Measurements from ENCODE around the gene UPF3A.
"Not testable (repeated sequence)": the region's sequence is repeated elsewhere in the genome, so short reads cannot be mapped to it uniquely, and the experiment has no call there.

The UPF3A gene

GRCh38 chr13:114264313-114264712, 17.1 kb upstream of the UPF3A start:
- not testable (repeated sequence) for DNase-seq

DNA sequence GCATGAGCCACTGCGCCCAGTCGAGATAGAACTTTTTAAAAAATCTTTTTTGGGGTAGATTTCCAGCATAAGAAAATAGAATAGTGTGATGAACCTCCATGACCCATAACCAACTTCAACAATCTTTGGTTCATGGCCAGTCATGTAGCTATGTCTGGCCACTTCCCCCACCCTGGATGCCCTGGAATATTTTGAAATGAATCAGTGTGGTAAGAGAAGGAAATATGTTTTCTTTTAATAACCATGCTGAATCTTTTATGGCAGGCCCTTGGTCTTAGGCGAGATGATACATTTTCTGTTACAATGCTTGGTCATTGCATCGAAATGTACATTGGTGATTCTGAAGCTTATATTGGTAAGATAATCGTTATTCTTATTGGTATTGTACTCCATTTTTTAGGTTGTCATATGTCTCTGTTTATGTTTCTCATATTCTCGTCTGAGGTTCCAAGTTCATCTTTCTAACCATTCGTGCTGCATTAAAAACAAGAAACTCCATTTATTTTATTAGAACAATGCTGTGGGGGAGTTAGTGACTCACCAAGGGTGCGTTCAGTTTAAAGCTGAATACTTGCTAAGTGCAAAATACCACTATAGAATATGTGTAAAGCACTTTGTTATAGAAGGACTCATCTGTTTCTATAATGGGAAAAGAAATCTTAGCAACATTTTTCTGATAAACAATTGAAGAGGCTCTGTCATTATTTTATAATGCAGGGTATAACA, 16.4 kb upstream of the UPF3A start:
- no peak for DNase-seq

DNA sequence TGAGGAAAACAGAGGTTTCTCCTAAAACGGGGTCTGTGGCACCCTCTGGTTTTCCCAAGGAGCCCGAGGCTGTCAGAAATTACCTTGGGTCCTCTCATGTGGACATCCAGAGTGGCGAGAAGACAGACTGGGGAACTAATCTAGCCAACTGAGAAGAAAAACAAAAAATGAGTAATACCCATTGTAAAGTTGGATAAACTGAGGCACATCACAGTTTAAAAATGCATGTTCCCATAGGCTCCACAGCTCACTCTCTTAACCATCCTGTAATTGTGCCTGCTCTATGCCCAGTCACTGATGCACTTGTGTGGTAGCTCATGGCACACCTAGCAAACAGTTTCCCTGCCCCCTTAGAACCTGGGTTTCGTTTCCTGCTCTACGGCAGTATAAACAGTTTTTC, 15.2 kb upstream of the UPF3A start:
- no peak for DNase-seq

DNA sequence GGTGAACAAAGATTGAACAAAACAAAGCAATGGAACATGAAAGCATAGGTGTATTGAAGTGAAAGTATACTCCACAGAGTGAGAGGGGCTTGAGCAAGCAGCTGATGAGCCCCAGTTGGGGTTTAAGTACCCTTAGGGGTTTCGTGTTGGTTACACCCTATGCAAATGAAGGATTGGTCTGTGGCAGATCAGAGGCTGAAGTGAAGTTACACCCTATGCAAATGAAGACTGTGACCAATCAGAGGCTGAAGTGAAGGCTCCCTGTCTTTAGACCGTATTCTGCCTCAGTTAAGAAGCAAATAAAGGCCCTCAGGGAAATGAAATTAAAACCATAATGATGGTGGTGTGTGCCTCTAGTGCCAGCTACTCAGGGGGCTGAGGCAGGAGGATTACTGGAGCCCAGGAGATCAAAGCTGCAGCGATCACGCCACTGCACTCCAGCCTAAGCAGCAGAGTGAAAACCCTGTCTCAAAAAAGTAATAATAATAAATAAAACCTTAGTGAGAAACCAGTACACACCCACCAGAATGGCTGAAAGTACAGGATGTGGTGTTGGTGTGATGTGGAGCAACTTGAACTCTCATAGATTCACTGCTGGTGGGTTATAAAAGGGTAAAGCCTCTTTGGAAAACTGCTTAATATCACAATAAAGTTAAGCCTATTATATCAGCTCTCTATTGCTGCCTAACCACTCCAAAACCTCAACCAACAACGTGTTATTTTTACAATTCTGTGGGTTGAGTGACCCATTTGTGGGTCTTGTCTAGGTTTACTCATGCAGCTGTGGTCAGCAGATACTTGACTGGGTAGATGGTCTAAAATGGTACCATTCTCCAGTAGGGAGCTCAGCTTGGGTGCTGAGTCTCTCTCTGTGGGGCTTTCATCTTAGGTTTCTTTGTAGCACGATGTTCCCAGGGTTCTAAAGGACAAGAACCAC, 12.8 kb upstream of the UPF3A start:
- DNase-seq = no peak

GRCh38 chr13:114269281-114269770, 12.1 kb upstream of the UPF3A start:
- no peak for DNase-seq

- no peak for DNase-seq
Measured at GRCh38 chr13:114272977-114273376, 8.4 kb upstream of the UPF3A start.

- no peak for DNase-seq
Measured at GRCh38 chr13:114275304-114275703, 6.1 kb upstream of the UPF3A start.

- no peak for DNase-seq
Measured at GRCh38 chr13:114279146-114279545, 2.3 kb upstream of the UPF3A start.

- DNase-seq = no peak
Measured at GRCh38 chr13:114279758-114280355, 1.5 kb upstream of the UPF3A start.

DNA sequence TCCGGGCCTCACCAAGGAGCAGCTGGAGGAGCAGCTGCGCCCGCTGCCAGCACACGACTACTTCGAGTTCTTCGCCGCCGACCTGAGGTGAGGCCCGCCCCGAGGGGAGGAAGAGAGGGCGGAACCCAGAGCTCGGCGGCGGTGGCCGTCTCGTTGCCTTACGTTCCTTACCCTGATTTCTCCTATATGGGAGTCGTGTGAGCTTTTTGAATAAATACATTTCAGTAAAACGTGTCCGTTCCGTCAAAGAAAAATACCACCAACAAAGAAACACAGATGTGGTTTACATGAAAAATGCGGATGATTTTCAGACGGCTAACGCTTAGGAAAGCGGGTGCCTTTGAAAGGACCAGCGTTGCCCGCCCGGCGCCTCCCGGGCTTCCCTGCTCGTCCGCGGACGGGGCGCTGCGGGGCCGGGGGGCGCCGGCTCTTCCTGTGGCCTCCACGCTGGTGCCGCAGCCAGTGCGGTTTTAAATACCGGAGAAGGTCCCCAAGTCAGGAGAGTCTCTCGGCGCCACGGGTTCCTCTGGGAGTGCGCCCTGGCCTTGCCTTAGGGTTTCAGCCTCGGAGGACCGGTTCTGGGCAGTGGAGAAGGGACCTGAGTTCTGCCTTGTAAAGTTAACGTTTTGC, 755 bp downstream of the UPF3A start:
- DNase-seq = peak; percentile 59

DNA sequence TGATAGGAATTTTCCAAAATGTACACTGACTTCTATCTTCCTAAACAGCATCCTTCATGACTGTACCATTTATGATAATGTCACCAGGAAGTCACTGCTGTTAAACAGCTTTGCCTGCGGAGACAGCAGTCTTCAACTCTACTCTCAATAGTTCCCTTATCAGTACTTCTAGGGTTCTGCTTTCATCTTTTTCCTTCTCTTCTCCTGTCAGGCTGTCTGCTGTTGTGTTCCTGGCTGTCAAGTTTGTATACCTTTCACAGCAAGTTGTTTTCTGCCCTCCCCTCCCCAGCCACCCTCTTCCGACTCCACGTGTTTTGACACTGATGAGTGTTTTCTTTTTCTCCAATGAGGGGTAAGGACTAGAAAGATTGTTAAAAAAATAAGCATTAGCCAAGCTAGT, 2.2 kb downstream of the UPF3A start:
- no peak for DNase-seq

DNA sequence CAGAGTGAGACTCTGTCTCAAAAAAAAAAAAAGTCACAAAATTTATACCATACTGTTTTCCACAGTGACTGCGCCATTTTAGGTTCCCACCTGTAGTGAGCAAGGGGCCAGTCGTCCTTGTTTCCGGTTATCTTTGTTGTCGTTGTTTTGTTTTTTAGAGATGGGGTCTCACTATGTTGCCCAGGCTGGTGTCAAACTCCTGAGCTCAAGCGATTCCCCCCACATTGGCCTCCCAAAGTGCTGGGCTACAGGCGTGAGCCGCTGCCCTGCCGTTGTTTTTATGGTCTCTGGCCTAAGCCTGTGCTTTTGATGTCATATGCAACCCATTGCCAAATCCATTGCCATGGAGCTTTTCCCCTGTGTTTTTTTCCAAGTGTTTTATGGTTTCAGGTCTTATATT, 3.3 kb downstream of the UPF3A start:
- no peak for DNase-seq

- no peak for DNase-seq
Measured at GRCh38 chr13:114285166-114285808, 3.9 kb downstream of the UPF3A start.

DNA sequence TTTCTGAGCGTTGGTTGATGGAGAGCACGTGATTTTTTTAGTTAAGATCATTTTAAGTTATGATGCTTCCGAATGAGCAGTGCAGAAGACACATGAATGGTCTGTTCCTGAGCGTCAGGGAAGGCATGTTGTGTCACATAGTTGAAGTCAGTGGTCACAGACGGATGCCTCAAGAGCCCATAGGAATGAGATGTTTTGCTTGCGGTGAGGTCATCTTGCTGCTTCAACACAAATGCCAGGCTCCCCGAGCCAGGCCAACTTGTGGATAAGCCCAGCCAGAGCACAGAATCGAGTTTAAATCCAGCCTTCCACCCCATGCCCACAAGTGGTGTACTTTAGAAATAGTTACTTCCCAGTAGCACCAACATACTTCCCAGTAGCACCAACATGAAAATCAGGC, 5.4 kb downstream of the UPF3A start:
- DNase-seq = no peak

GRCh38 chr13:114288157-114288591, 6.8 kb downstream of the UPF3A start:
- DNase-seq = no peak

GRCh38 chr13:114296448-114296847, 15.0 kb downstream of the UPF3A start:
- DNase-seq = no peak

- DNase-seq = no peak
Measured at GRCh38 chr13:114296902-114297301, 15.5 kb downstream of the UPF3A start.

- no peak for DNase-seq
Measured at GRCh38 chr13:114298866-114299265, 17.5 kb downstream of the UPF3A start.

DNA sequence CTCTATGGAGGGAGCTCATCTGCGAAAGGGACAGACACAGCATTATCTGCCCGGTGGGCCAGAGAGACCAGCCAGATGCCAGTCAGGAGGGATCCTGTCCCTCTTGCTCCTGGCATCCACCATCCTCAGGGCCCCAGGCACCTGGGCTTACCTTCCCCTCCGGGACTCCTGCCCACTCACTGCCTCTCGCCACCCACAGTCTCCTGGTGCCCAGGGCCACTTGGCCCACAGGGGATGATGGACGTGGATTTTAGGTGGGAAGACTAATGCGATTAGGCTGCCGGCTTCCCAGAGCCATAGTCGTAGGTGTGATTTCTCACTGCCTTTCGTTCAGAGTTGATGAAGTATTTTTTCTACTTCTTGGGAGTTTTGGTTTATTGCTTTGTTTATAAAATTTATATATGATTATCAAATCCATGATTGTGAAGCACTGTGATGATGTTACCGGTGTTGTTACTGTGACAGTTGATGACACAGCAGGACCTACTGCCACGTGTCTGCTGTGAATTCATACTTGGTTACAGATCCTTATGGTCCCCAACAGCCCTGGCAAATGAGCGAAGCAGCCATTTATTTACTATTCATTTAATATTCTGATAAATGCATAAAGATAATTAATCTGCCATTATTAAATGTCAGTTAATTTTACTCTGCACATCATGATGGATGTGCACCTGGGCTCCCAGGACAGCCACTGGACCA, 18.4 kb downstream of the UPF3A start:
- no peak for DNase-seq

GRCh38 chr13:114303700-114304327, 22.4 kb downstream of the UPF3A start:
- no peak for DNase-seq

GRCh38 chr13:114304346-114305034, 23.1 kb downstream of the UPF3A start:
- no peak for DNase-seq

Measured in T-helper 9 cell (primary cell).